Measurements from ENCODE around the gene LCN1. TPM values are rescaled to one million over a fixed set of nuclear protein-coding genes. Genes with fewer than 3 reads are reported as not detected.

Gene LCN1
- total and polyA plus RNA-seq, 4 donors = not detected

DNA sequence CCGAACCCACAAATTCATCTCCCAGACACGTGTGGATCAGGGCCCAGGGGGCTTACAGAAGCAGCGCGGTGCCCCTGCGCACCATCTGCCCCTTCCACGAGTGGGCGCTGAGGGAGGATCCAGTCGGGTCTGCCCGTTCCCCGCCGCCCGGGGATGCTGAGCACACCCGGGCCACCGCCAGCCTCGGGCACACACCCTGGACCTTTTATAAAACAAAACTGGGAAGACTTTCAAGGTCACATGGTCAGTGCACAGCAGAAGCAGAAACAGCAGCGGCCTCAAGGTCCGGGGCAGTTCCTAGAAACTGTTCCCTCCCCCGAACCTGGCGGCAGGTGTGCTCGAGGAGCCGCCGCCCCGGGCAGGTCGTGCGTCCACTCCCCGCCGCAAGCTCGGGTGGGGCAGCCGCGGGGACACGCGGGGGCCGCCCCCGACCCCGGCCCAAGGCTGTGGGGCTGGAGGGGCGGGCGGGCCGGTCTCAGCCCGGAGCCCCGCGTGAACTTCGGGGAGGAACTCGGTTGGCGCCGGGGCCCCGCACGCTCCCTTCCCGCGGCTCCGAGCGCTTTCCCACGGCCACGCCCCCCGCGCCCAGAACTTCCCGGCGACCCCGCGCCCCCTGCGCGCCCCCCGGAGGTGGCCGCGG is 42.3 kb upstream of the LCN1 start:
- Histone ChIP-seq H3K36me3 (ENCODE audit: control insufficient read depth in 4 of 4, insufficient read depth in 3 of 4, low read depth in 1 of 4, low read length in 3 of 4) (peaks cover 0 to 8% (median 1%) of the 10 kb centered on the region in 4 donors), H3K9ac (ENCODE audit: low read depth in 1 of 2, low read length in 2 of 2) (no peak overlapping the region), H3K4me3 (ENCODE audit: low read depth in 1 of 3, low read length in 3 of 3) (peak overlapping the region in 2 of 3 donors; percentile 54 to 94), H3K9me3 (ENCODE audit: control insufficient read depth in 4 of 4, low read length in 3 of 4) (no peaks in the 10 kb centered on the region), H3K27ac (ENCODE audit: low read depth in 1 of 2, low read length in 2 of 2) (peak overlapping the region; percentile 54 to 63), H3K4me1 (ENCODE audit: control insufficient read depth in 4 of 4, insufficient read depth in 4 of 4, low read length in 3 of 4) (peaks cover 4 to 21% (median 14%) of the 10 kb centered on the region in 4 donors), H3K27me3 (ENCODE audit: control insufficient read depth in 4 of 4, insufficient read depth in 4 of 4, low read length in 3 of 4) (no peaks in the 10 kb centered on the region)
- no peak for TF ChIP-seq FOXA2 (IDR thresholded peaks at IDR 0.05)
- peak in 1 of 2 donors; percentile 25 for TF ChIP-seq HNF4A (conservative IDR thresholded peaks at IDR 0.05)
- TF ChIP-seq TAF1 (conservative IDR thresholded peaks at IDR 0.05) = no peak
- peak in 1 of 2 donors; percentile 26 for TF ChIP-seq RAD21 (IDR thresholded peaks at IDR 0.05)
- no peak for DNase-seq (ENCODE audit: low spot score)
- WGBS = 3% methylated on average over 64 of the region's 64 CpGs

GRCh38 chr9:135479469-135480052 is 41.7 kb upstream of the LCN1 start, which contains the start of gene PPP1R26:
Gene PPP1R26 (plus strand): TSS chr9:135479782. CDS start chr9:135484511, 4,729 bp downstream.
- Histone ChIP-seq H3K9ac (ENCODE audit: low read depth in 1 of 2, low read length in 2 of 2) (peak within 1 kb of the TSS in 1 of 2 donors; percentile 54), H3K27me3 (ENCODE audit: control insufficient read depth in 4 of 4, insufficient read depth in 4 of 4, low read length in 3 of 4) (no peaks in the 10 kb centered on the region), H3K27ac (ENCODE audit: low read depth in 1 of 2, low read length in 2 of 2) (peak within 1 kb of the TSS; percentile 54 to 63), H3K4me1 (ENCODE audit: control insufficient read depth in 4 of 4, insufficient read depth in 4 of 4, low read length in 3 of 4) (peaks cover 4 to 23% (median 14%) of the 10 kb centered on the region in 4 donors), H3K4me3 (ENCODE audit: low read depth in 1 of 3, low read length in 3 of 3) (peak within 1 kb of the TSS; percentile 32 to 94 (median 91)), H3K36me3 (ENCODE audit: control insufficient read depth in 4 of 4, insufficient read depth in 3 of 4, low read depth in 1 of 4, low read length in 3 of 4) (peaks cover 0 to 13% (median 1%) of the 10 kb centered on the region in 4 donors), H3K9me3 (ENCODE audit: control insufficient read depth in 4 of 4, low read length in 3 of 4) (no peaks in the 10 kb centered on the region)
- 1% methylated on average over 85 of the region's 103 CpGs for WGBS
- no peak for DNase-seq (ENCODE audit: low spot score)
- TF ChIP-seq GABPA (IDR thresholded peaks at IDR 0.05 in 1 of 2, conservative IDR thresholded peaks at IDR 0.05 in 1 of 2) = no peak
- TF ChIP-seq JUND (IDR thresholded peaks at IDR 0.05) = no peak
- TF ChIP-seq CTCF (IDR thresholded peaks at IDR 0.05; ENCODE audit: low read depth, low read length, missing input control) = no peak
- TF ChIP-seq TAF1 (conservative IDR thresholded peaks at IDR 0.05) = no peak
- no peak for TF ChIP-seq EGR1 (IDR thresholded peaks at IDR 0.05; ENCODE audit: low read depth in 2 of 2)
- TF ChIP-seq SP1 (IDR thresholded peaks at IDR 0.05) = no peak
- TF ChIP-seq, protein P1, sequence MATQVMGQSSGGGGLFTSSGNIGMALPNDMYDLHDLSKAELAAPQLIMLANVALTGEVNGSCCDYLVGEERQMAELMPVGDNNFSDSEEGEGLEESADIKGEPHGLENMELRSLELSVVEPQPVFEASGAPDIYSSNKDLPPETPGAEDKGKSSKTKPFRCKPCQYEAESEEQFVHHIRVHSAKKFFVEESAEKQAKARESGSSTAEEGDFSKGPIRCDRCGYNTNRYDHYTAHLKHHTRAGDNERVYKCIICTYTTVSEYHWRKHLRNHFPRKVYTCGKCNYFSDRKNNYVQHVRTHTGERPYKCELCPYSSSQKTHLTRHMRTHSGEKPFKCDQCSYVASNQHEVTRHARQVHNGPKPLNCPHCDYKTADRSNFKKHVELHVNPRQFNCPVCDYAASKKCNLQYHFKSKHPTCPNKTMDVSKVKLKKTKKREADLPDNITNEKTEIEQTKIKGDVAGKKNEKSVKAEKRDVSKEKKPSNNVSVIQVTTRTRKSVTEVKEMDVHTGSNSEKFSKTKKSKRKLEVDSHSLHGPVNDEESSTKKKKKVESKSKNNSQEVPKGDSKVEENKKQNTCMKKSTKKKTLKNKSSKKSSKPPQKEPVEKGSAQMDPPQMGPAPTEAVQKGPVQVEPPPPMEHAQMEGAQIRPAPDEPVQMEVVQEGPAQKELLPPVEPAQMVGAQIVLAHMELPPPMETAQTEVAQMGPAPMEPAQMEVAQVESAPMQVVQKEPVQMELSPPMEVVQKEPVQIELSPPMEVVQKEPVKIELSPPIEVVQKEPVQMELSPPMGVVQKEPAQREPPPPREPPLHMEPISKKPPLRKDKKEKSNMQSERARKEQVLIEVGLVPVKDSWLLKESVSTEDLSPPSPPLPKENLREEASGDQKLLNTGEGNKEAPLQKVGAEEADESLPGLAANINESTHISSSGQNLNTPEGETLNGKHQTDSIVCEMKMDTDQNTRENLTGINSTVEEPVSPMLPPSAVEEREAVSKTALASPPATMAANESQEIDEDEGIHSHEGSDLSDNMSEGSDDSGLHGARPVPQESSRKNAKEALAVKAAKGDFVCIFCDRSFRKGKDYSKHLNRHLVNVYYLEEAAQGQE (IDR thresholded peaks at IDR 0.05) = no peak
- TF ChIP-seq HNF4G (IDR thresholded peaks at IDR 0.05) = no peak
- TF ChIP-seq YY1 (IDR thresholded peaks at IDR 0.05) = no peak
- no peak for TF ChIP-seq RAD21 (IDR thresholded peaks at IDR 0.05)
- TF ChIP-seq, protein P2, sequence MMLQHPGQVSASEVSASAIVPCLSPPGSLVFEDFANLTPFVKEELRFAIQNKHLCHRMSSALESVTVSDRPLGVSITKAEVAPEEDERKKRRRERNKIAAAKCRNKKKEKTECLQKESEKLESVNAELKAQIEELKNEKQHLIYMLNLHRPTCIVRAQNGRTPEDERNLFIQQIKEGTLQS (IDR thresholded peaks at IDR 0.05) = no peak
- TF ChIP-seq, protein P3, sequence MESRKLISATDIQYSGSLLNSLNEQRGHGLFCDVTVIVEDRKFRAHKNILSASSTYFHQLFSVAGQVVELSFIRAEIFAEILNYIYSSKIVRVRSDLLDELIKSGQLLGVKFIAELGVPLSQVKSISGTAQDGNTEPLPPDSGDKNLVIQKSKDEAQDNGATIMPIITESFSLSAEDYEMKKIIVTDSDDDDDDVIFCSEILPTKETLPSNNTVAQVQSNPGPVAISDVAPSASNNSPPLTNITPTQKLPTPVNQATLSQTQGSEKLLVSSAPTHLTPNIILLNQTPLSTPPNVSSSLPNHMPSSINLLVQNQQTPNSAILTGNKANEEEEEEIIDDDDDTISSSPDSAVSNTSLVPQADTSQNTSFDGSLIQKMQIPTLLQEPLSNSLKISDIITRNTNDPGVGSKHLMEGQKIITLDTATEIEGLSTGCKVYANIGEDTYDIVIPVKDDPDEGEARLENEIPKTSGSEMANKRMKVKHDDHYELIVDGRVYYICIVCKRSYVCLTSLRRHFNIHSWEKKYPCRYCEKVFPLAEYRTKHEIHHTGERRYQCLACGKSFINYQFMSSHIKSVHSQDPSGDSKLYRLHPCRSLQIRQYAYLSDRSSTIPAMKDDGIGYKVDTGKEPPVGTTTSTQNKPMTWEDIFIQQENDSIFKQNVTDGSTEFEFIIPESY (IDR thresholded peaks at IDR 0.05) = no peak
- TF ChIP-seq HNF4A (conservative IDR thresholded peaks at IDR 0.05) = no peak
- TF ChIP-seq NR2F2 (IDR thresholded peaks at IDR 0.05) = no peak
- no peak for TF ChIP-seq RXRA (IDR thresholded peaks at IDR 0.05)
- no peak for TF ChIP-seq FOXA2 (IDR thresholded peaks at IDR 0.05)
- no peak for TF ChIP-seq FOXA1 (IDR thresholded peaks at IDR 0.05)
- TF ChIP-seq, protein P4, sequence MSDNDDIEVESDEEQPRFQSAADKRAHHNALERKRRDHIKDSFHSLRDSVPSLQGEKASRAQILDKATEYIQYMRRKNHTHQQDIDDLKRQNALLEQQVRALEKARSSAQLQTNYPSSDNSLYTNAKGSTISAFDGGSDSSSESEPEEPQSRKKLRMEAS (IDR thresholded peaks at IDR 0.05) = no peak
